ENCODE data around the gene TMEM256.

The TMEM256 gene

GRCh38 chr17:7442142-7442541 lies 38.2 kb upstream of the TMEM256 start (continued):
- no peak for TF ChIP-seq CSDC2 (CRISPR knock-in tag; IDR thresholded peaks at IDR 0.05)
- no peak for TF ChIP-seq TOX (CRISPR knock-in tag; IDR thresholded peaks at IDR 0.05; ENCODE audit: borderline replicate concordance)
- TF ChIP-seq POU6F1 (CRISPR knock-in tag; IDR thresholded peaks at IDR 0.05; ENCODE audit: borderline replicate concordance, low read depth) = no peak
- no peak for TF ChIP-seq TCF4 (CRISPR knock-in tag; IDR thresholded peaks at IDR 0.05; ENCODE audit: borderline replicate concordance)
- no peak for TF ChIP-seq ISL1 (CRISPR knock-in tag; IDR thresholded peaks at IDR 0.05)
- no peak for TF ChIP-seq GLIS3 (CRISPR knock-in tag; IDR thresholded peaks at IDR 0.05)
- TF ChIP-seq BACH2 (CRISPR knock-in tag; IDR thresholded peaks at IDR 0.05; ENCODE audit: borderline replicate concordance) = no peak
- no peak for TF ChIP-seq SNAI2 (CRISPR knock-in tag; IDR thresholded peaks at IDR 0.05)
- no peak for TF ChIP-seq ZNF565 (CRISPR knock-in tag; conservative IDR thresholded peaks at IDR 0.05; ENCODE audit: low read depth)
- no peak for TF ChIP-seq OSR1 (CRISPR knock-in tag; IDR thresholded peaks at IDR 0.05)
- no peak for TF ChIP-seq ZNF8 (CRISPR knock-in tag; IDR thresholded peaks at IDR 0.05)
- no peak for TF ChIP-seq ZNF70 (CRISPR knock-in tag; IDR thresholded peaks at IDR 0.05)

GRCh38 chr17:7441266-7441665 lies 37.4 kb upstream of the TMEM256 start:
- no peak for ATAC-seq
- TF ChIP-seq BACH2 (CRISPR knock-in tag; IDR thresholded peaks at IDR 0.05; ENCODE audit: borderline replicate concordance) (no peak), GLIS3 (CRISPR knock-in tag; IDR thresholded peaks at IDR 0.05) (no peak), RARB (CRISPR knock-in tag; IDR thresholded peaks at IDR 0.05) (no peak), OSR1 (CRISPR knock-in tag; IDR thresholded peaks at IDR 0.05) (no peak), PPARA (CRISPR knock-in tag; IDR thresholded peaks at IDR 0.05; ENCODE audit: borderline replicate concordance) (no peak), TOX (CRISPR knock-in tag; IDR thresholded peaks at IDR 0.05; ENCODE audit: borderline replicate concordance) (no peak), ESRRG (CRISPR knock-in tag; IDR thresholded peaks at IDR 0.05) (no peak), CSDC2 (CRISPR knock-in tag; IDR thresholded peaks at IDR 0.05) (no peak), ARNTL (CRISPR knock-in tag; IDR thresholded peaks at IDR 0.05; ENCODE audit: borderline replicate concordance, low read depth) (no peak), POU6F1 (CRISPR knock-in tag; IDR thresholded peaks at IDR 0.05; ENCODE audit: borderline replicate concordance, low read depth) (no peak), ZC3H10 (CRISPR knock-in tag; IDR thresholded peaks at IDR 0.05) (no peak)

GRCh38 chr17:7440834-7441195 lies 36.9 kb upstream of the TMEM256 start:
- TF ChIP-seq PATZ1 (CRISPR knock-in tag; IDR thresholded peaks at IDR 0.05; ENCODE audit: borderline replicate concordance) (peak; percentile 25; the same call in 1 of the 2 replicates), SNAI2 (CRISPR knock-in tag; IDR thresholded peaks at IDR 0.05) (no peak)
- peak; percentile 52 for ATAC-seq

- ATAC-seq = peak; percentile 40
- TF ChIP-seq ZFP30 (CRISPR knock-in tag; IDR thresholded peaks at IDR 0.05) = no peak
- TF ChIP-seq PATZ1 (CRISPR knock-in tag; IDR thresholded peaks at IDR 0.05; ENCODE audit: borderline replicate concordance) = no peak
- no peak for TF ChIP-seq TSHZ2 (CRISPR knock-in tag; IDR thresholded peaks at IDR 0.05)
- TF ChIP-seq RARB (CRISPR knock-in tag; IDR thresholded peaks at IDR 0.05) = no peak
- TF ChIP-seq GLIS3 (CRISPR knock-in tag; IDR thresholded peaks at IDR 0.05) = no peak
- no peak for TF ChIP-seq ESRRG (CRISPR knock-in tag; IDR thresholded peaks at IDR 0.05)
- no peak for TF ChIP-seq SNAI2 (CRISPR knock-in tag; IDR thresholded peaks at IDR 0.05)
- no peak for TF ChIP-seq CSRNP3 (CRISPR knock-in tag; IDR thresholded peaks at IDR 0.05)
- no peak for TF ChIP-seq CREB5 (CRISPR knock-in tag; IDR thresholded peaks at IDR 0.05; ENCODE audit: low read depth)
- TF ChIP-seq ISL1 (CRISPR knock-in tag; IDR thresholded peaks at IDR 0.05) = no peak
- TF ChIP-seq TCF4 (CRISPR knock-in tag; IDR thresholded peaks at IDR 0.05; ENCODE audit: borderline replicate concordance) = no peak
- TF ChIP-seq TOX (CRISPR knock-in tag; IDR thresholded peaks at IDR 0.05; ENCODE audit: borderline replicate concordance) = no peak
- no peak for TF ChIP-seq ARNTL (CRISPR knock-in tag; IDR thresholded peaks at IDR 0.05; ENCODE audit: borderline replicate concordance, low read depth)
Measured at GRCh38 chr17:7440113-7440833, 36.4 kb upstream of the TMEM256 start.
